Gastroesophageal sphincter (tissue), 3 donors: ENCODE measurements around the gene PACSIN3.

Source experiments
- POLR2A ChIP-seq, 2 donors: fragments of 450-650 bp; IDR thresholded peaks; one replicate each; pipeline ENCODE4 v1.6.1; 2017; ENCODE audit warnings: antibody characterized with exemption in 2 of 2, mild to moderate bottlenecking in 2 of 2, moderate library complexity in 1 of 2
- TF ChIP-seq, protein P1 (sequence below), 4 experiments: fragments of 200-600 bp in 2 of 4; fragments of 450-650 bp in 2 of 4; sonication (generic) in 1 of 4; IDR thresholded peaks; one replicate each; pipeline ENCODE4 v1.5.1; 2017 to 2019; ENCODE audit warnings: antibody characterized with exemption in 4 of 4, mild to moderate bottlenecking in 2 of 4, moderate library complexity in 2 of 4

DNA sequence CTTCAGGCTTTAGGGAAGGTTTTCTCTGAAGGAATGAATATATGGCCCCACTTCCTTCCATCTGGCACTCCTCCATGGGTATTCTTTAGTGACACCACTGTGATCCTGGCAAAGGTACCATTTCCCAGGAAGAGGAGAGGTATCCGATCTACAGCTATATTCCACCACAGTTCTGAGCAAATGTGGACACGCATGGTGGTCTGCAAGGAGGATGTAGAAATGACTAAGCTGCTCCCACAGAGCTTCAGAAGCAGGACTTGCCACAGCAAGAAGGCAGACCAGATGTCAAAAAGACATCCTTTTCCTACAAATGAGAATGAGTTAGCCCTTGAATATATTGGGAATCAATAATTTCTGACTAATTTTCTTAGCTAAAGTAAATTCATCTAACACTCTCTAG is 55.1 kb downstream of the PACSIN3 start:
- TF ChIP-seq, protein P1, sequence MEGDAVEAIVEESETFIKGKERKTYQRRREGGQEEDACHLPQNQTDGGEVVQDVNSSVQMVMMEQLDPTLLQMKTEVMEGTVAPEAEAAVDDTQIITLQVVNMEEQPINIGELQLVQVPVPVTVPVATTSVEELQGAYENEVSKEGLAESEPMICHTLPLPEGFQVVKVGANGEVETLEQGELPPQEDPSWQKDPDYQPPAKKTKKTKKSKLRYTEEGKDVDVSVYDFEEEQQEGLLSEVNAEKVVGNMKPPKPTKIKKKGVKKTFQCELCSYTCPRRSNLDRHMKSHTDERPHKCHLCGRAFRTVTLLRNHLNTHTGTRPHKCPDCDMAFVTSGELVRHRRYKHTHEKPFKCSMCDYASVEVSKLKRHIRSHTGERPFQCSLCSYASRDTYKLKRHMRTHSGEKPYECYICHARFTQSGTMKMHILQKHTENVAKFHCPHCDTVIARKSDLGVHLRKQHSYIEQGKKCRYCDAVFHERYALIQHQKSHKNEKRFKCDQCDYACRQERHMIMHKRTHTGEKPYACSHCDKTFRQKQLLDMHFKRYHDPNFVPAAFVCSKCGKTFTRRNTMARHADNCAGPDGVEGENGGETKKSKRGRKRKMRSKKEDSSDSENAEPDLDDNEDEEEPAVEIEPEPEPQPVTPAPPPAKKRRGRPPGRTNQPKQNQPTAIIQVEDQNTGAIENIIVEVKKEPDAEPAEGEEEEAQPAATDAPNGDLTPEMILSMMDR (IDR thresholded peaks at IDR 0.05): no peak
- TF ChIP-seq POLR2A (IDR thresholded peaks at IDR 0.05): no peak
